ENCODE measurements around the gene CD4.

DNA sequence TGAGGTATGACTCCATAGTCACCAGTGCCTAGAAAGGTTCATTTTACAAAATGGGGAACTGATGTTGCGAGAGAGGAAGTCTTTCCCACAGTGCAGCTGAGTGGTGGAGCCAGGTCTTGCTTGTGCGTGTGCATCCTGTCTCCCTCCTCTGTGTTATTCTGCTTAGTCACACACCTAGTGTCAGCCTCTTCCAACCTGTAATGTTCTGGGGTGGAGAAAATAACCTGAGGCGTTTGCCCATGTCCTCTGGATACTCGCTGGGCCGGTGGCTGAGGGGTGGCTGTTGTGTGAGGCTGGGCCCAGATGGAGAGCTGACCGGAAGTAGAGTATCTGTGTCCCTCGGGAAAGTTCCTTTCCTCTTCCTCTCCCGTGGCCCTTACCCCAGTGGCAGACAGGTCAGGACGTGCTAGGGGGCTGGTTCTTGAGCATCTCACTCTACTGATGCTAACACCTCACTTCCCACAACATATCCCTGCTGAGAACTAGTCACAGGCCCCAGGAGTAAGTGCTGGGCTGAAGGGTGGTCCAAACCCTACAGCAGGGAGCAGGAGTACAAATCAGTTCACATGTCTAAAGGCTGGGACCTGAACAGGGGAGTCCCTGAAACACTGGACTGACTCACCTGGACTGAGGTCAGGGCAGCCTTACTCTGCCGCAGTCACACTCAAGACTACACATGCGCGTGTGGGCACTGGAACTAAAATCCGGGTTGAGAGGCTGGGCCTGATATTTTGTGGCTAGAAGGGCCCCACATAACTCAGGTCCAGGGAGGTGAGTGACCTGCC is 43.4 kb upstream of the CD4 start:
- TF ChIP-seq, protein P1, sequence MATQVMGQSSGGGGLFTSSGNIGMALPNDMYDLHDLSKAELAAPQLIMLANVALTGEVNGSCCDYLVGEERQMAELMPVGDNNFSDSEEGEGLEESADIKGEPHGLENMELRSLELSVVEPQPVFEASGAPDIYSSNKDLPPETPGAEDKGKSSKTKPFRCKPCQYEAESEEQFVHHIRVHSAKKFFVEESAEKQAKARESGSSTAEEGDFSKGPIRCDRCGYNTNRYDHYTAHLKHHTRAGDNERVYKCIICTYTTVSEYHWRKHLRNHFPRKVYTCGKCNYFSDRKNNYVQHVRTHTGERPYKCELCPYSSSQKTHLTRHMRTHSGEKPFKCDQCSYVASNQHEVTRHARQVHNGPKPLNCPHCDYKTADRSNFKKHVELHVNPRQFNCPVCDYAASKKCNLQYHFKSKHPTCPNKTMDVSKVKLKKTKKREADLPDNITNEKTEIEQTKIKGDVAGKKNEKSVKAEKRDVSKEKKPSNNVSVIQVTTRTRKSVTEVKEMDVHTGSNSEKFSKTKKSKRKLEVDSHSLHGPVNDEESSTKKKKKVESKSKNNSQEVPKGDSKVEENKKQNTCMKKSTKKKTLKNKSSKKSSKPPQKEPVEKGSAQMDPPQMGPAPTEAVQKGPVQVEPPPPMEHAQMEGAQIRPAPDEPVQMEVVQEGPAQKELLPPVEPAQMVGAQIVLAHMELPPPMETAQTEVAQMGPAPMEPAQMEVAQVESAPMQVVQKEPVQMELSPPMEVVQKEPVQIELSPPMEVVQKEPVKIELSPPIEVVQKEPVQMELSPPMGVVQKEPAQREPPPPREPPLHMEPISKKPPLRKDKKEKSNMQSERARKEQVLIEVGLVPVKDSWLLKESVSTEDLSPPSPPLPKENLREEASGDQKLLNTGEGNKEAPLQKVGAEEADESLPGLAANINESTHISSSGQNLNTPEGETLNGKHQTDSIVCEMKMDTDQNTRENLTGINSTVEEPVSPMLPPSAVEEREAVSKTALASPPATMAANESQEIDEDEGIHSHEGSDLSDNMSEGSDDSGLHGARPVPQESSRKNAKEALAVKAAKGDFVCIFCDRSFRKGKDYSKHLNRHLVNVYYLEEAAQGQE (IDR thresholded peaks at IDR 0.05; ENCODE audit: low read depth, low read length): no peak
- no peak for TF ChIP-seq GATA2 (CRISPR knock-in tag; IDR thresholded peaks at IDR 0.05)
- TF ChIP-seq, protein P2, sequence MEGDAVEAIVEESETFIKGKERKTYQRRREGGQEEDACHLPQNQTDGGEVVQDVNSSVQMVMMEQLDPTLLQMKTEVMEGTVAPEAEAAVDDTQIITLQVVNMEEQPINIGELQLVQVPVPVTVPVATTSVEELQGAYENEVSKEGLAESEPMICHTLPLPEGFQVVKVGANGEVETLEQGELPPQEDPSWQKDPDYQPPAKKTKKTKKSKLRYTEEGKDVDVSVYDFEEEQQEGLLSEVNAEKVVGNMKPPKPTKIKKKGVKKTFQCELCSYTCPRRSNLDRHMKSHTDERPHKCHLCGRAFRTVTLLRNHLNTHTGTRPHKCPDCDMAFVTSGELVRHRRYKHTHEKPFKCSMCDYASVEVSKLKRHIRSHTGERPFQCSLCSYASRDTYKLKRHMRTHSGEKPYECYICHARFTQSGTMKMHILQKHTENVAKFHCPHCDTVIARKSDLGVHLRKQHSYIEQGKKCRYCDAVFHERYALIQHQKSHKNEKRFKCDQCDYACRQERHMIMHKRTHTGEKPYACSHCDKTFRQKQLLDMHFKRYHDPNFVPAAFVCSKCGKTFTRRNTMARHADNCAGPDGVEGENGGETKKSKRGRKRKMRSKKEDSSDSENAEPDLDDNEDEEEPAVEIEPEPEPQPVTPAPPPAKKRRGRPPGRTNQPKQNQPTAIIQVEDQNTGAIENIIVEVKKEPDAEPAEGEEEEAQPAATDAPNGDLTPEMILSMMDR (IDR thresholded peaks at IDR 0.05): no peak
- no peak for TF ChIP-seq FOXJ3 (CRISPR knock-in tag; IDR thresholded peaks at IDR 0.05)
- no peak for TF ChIP-seq FOXM1 (IDR thresholded peaks at IDR 0.05; ENCODE audit: low read depth)
- no peak for TF ChIP-seq EZH2phosphoT487 (IDR thresholded peaks at IDR 0.05; ENCODE audit: borderline replicate concordance, low read depth)
- no peak for TF ChIP-seq SIN3A (IDR thresholded peaks at IDR 0.05; ENCODE audit: borderline replicate concordance, low read depth, low read length)
